Gastroesophageal sphincter (tissue), 3 donors: ENCODE data around the gene TNFAIP3.

Source experiments
- EP300 ChIP-seq: sonication (generic); formaldehyde crosslinking; IDR thresholded peaks from one replicate; pipeline ENCODE4 v1.6.1; 2017; ENCODE audit warnings: antibody characterized with exemption, mild to moderate bottlenecking
- POLR2A ChIP-seq, 2 donors: fragments of 450-650 bp; IDR thresholded peaks; one replicate each; pipeline ENCODE4 v1.6.1; 2017; ENCODE audit warnings: antibody characterized with exemption in 2 of 2, mild to moderate bottlenecking in 2 of 2, moderate library complexity in 1 of 2
- TF ChIP-seq, protein P1 (sequence below), 4 experiments: fragments of 200-600 bp in 2 of 4; fragments of 450-650 bp in 2 of 4; sonication (generic) in 1 of 4; IDR thresholded peaks; one replicate each; pipeline ENCODE4 v1.5.1; 2017 to 2019; ENCODE audit warnings: antibody characterized with exemption in 4 of 4, mild to moderate bottlenecking in 2 of 4, moderate library complexity in 2 of 4

- TF ChIP-seq, protein P1, sequence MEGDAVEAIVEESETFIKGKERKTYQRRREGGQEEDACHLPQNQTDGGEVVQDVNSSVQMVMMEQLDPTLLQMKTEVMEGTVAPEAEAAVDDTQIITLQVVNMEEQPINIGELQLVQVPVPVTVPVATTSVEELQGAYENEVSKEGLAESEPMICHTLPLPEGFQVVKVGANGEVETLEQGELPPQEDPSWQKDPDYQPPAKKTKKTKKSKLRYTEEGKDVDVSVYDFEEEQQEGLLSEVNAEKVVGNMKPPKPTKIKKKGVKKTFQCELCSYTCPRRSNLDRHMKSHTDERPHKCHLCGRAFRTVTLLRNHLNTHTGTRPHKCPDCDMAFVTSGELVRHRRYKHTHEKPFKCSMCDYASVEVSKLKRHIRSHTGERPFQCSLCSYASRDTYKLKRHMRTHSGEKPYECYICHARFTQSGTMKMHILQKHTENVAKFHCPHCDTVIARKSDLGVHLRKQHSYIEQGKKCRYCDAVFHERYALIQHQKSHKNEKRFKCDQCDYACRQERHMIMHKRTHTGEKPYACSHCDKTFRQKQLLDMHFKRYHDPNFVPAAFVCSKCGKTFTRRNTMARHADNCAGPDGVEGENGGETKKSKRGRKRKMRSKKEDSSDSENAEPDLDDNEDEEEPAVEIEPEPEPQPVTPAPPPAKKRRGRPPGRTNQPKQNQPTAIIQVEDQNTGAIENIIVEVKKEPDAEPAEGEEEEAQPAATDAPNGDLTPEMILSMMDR (IDR thresholded peaks at IDR 0.05), result no peak
- TF ChIP-seq EP300 (no peak), POLR2A (IDR thresholded peaks at IDR 0.05) (no peak)
Observed at GRCh38 chr6:137839076-137839475, 28.0 kb upstream of the TNFAIP3 start.
